ENCODE measurements around the gene NAA60.

Gene NAA60

DNA sequence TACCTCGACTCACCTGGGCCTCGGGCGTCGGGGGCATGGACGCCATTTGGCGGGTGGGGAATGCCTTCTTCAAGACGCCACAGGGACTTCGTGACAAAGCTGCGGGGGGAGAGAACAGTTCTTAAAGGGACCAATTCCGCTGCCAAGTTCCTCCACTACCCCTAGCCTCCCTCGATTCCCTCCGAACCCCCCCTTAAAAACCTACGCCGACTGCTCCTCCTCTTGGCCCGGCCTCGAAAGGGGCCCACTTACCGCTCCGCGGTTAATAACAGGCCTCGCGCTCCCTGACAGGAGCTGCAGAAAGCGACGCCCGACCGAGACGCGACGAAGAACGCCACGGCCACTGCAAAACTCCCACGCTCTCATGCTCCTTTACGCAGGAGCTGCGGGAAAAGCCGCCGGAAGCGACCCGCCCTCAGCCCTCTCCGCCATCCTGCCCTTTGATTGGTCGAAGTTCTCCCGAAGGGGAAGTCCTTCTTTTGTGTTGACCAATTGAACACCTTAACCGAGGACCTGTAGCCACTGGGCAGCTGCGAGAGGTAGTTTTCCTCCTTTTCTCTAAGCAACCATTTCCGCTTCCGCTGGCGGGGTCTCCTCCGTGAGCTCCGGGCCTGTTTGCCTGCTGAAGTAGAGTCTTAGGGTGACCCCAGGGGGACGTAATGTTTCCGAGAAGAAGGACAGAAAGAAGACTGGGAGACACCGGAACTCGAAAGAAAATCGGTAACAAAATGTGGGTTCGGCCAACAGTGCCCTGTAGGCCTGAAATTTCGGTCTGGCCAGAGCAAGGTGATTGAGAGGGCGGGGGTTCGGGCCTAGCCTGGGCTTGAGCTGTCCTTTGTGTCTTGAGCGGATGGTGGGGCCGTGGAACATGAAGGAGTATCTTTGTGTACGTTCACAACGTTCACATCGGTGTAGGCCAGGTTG lies at the start of gene NAA60, which contains the start of gene ZNF597:
NAA60 (plus strand) TSS at position 573 of the 924 bp plus-strand sequence. CDS start 32,548 bp downstream, outside the sequence.
ZNF597 (minus strand) TSS at position 397 of the 924 bp plus-strand sequence; CDS start at position 46, 351 bp downstream.
- H3K4me3 ChIP-seq (ENCODE audit: low read depth, low read length): peak within 1 kb of the TSS; percentile 68
- peak; percentile 82 for DNase-seq (ENCODE audit: low read depth)
- no peak for TF ChIP-seq CTCF (IDR thresholded peaks at IDR 0.05; ENCODE audit: low read depth, low read length, missing control alignments)

- TF ChIP-seq CTCF (IDR thresholded peaks at IDR 0.05; ENCODE audit: low read depth, low read length, missing control alignments): no peak
- peak overlapping the region; percentile 83 for H3K4me3 ChIP-seq (ENCODE audit: low read depth, low read length)
- no peak for DNase-seq (ENCODE audit: low read depth)
Measured at GRCh38 chr16:3400446-3400778, 43.1 kb upstream of the NAA60 start.

- peak; percentile 99 for DNase-seq (ENCODE audit: low read depth)
- H3K4me3 ChIP-seq (ENCODE audit: low read depth, low read length): peak within 1 kb of the TSS; percentile 83
- TF ChIP-seq CTCF (IDR thresholded peaks at IDR 0.05; ENCODE audit: low read depth, low read length, missing control alignments): no peak
Measured at GRCh38 chr16:3400779-3401688, 42.4 kb upstream of the NAA60 start, which contains the start of the genes ZNF174 and ZSCAN32. Gene ZNF174 (plus strand): TSS chr16:3401215. CDS start chr16:3402005, 790 bp downstream. Gene ZSCAN32 (minus strand): TSS chr16:3401004. CDS start chr16:3397557, 3,447 bp downstream.

DNA sequence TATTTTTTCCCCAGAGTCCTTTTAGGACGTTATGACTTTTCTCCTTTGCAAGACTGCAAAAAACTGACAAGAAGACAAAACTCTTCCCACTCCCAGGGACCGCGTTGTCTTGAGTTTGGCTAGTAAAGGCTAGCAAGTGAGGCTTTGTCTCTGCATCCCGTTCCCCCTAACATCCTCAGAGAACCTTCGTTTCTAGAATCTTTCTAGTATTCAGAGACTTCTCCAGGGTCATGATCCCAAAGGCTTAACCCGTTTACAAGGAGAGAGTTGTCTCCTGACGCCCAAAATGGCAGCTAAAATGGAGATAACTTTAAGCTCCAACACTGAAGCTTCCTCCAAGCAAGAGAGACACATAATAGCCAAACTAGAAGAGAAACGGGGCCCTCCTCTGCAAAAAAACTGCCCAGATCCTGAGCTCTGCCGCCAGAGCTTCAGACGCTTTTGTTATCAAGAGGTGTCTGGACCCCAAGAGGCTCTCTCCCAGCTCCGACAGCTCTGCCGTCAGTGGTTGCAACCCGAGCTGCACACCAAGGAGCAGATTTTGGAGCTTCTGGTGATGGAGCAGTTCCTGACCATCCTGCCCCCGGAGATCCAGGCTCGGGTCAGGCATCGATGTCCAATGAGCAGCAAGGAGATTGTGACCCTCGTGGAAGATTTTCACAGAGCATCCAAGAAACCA lies 41.6 kb upstream of the NAA60 start:
- DNase-seq (ENCODE audit: low read depth): no peak
- peak overlapping the region; percentile 83 for H3K4me3 ChIP-seq (ENCODE audit: low read depth, low read length)
- TF ChIP-seq CTCF (IDR thresholded peaks at IDR 0.05; ENCODE audit: low read depth, low read length, missing control alignments): no peak

DNA sequence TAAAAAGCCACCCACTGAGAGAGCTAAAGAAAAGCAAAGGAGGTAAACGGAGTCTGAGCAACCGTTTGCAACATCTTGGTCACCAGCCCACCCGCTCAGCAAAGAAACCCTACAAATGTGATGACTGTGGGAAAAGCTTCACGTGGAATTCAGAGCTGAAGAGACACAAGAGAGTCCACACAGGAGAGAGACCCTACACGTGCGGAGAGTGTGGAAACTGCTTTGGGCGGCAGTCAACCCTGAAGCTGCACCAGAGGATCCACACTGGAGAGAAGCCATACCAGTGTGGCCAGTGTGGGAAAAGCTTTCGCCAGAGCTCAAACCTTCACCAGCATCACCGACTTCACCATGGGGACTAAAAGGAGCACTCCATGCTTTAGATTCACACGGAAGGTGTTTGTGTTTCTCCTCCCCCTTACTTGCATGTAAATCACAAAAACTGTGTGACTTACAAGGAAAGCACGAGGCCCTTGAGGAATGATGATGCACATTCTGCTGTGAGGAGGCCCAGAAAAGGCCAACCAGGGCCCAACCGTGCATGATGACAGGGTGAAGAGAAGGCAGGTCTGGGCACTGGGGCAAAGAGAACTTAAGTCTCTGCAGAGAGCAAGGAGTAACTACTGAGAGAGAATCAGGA lies 34.8 kb upstream of the NAA60 start:
- no peak overlapping the region for H3K4me3 ChIP-seq (ENCODE audit: low read depth, low read length)

More for the DNA sequence above, 34.8 kb upstream of the NAA60 start:
- no peak for DNase-seq (ENCODE audit: low read depth)
- TF ChIP-seq CTCF (IDR thresholded peaks at IDR 0.05; ENCODE audit: low read depth, low read length, missing control alignments): no peak

All from GM12864 (cell line).